T-cell (primary cell): ENCODE results near the gene RTP1. TPM values are rescaled to one million over a fixed set of nuclear protein-coding genes. Genes with fewer than 3 reads are reported as not detected.

Experiments used
- ATAC-seq, 4 experiments: fragments of 200-7000 bp in 3 of 4; fragments of 150-1000 bp in 1 of 4; cut with Tn5 transposase; replicated peaks in 1 of 4; 1 replicate in 3 of 4; 2 replicates in 1 of 4; pipeline ENCODE4 v1.10.0; 2021; ENCODE audit warnings: moderate library complexity in 3 of 4, mild to moderate bottlenecking in 2 of 4, moderate number of reproducible peaks in 1 of 4
- CTCF ChIA-PET, 2 donors: fragments of 300-600 bp; sonication (Branson Sonifier 250); formaldehyde crosslinking; loops; one replicate each; lab custom pipeline; 2022; ENCODE audit warnings: antibody characterized with exemption in 2 of 2; lab: Charles Lee
- POLR2A ChIA-PET, 2 donors: fragments of 300-600 bp; sonication (Branson Sonifier 250); formaldehyde crosslinking; loops; one replicate each; lab custom pipeline; 2022; ENCODE audit warnings: antibody characterized with exemption in 2 of 2; lab: Charles Lee
- DNase-seq, 35 experiments: peaks; one replicate each; pipeline versions ENCODE4 v3.0.0 to v3.0.0-alpha.2; 2013 to 2023
- H3K27ac ChIP-seq: one replicate; pipeline ENCODE4 v1.5.1; 2013; ENCODE audit warnings: low read length
- H3K27me3 ChIP-seq, 2 experiments: replicated peaks in 1 of 2; 1 replicate in 1 of 2; 2 replicates in 1 of 2; pipeline versions ENCODE4 v1.6.1 to v1.7.0; 2013; ENCODE audit warnings: low read length in 1 of 2, mixed read lengths in 1 of 2; ENCODE audit not compliant: control insufficient read depth in 2 of 2, insufficient read depth in 2 of 2; ENCODE audit errors: extremely low read depth in 1 of 2
- H3K36me3 ChIP-seq, 2 donors: 1 replicate in 1 of 2; 2 replicates in 1 of 2; pipeline versions ENCODE4 v1.6.1 to v1.7.0; 2013; ENCODE audit warnings: low read length in 1 of 2; ENCODE audit not compliant: control insufficient read depth in 2 of 2, insufficient read depth in 1 of 2; ENCODE audit errors: extremely low read depth in 1 of 2
- H3K4me1 ChIP-seq, 2 experiments: 1 replicate in 1 of 2; 2 replicates in 1 of 2; pipeline versions ENCODE4 v1.6.1 to v1.7.0; 2013; ENCODE audit warnings: low read length in 2 of 2, mixed read lengths in 1 of 2; ENCODE audit not compliant: insufficient read depth in 2 of 2, control insufficient read depth in 1 of 2; ENCODE audit errors: extremely low read depth in 1 of 2
- H3K4me3 ChIP-seq, 2 donors: 1 replicate in 1 of 2; 2 replicates in 1 of 2; pipeline versions ENCODE4 v1.5.1 to v1.7.0; 2013; ENCODE audit warnings: mild to moderate bottlenecking in 2 of 2, low read length in 1 of 2, moderate library complexity in 1 of 2; ENCODE audit not compliant: control insufficient read depth in 1 of 2; ENCODE audit errors: extremely low read depth in 1 of 2
- H3K9me3 ChIP-seq: 2 replicates; pipeline ENCODE4 v1.7.0; 2013
- H3K27ac Mint-ChIP-seq, 2 donors: one replicate each; pipeline ENCODE4 v1.8.0; 2020 to 2021; ENCODE audit warnings: mild to moderate bottlenecking in 2 of 2, mixed read lengths in 2 of 2
- H3K27me3 Mint-ChIP-seq, 2 donors: one replicate each; pipeline ENCODE4 v1.8.0; 2021 to 2022; ENCODE audit warnings: mixed read lengths in 2 of 2
- H3K36me3 Mint-ChIP-seq: one replicate; pipeline ENCODE4 v1.8.0; 2021; ENCODE audit warnings: mixed read lengths
- H3K4me1 Mint-ChIP-seq, 3 donors: one replicate each; pipeline ENCODE4 v1.8.0; 2020 to 2022; ENCODE audit warnings: mixed read lengths in 3 of 3, mild to moderate bottlenecking in 1 of 3
- H3K4me3 Mint-ChIP-seq, 3 donors: one replicate each; pipeline ENCODE4 v1.8.0; 2020 to 2022; ENCODE audit warnings: mild to moderate bottlenecking in 3 of 3, mixed read lengths in 3 of 3, moderate library complexity in 3 of 3
- H3K9me3 Mint-ChIP-seq, 3 donors: one replicate each; pipeline ENCODE4 v1.8.0; 2020 to 2022; ENCODE audit warnings: mixed read lengths in 3 of 3
- WGBS: methylation state at CpG from one replicate; pipeline ENCODE4 v1.1.5; 2013; ENCODE audit warnings: missing lambda C conversion rate; ENCODE audit not compliant: insufficient coverage; 5-methylcytosine and 5-hydroxymethylcytosine counted together
- total RNA-seq, 35 experiments: library from RNA in 6 of 35; stranded (reverse) in 6 of 35; fragments of 120-200 nt in 1 of 35; gene quantifications; one replicate each; pipeline versions ENCODE4 v1.2.1 to v1.2.4 and lab custom pipeline; 2013 to 2026

The RTP1 gene
- total RNA-seq, 5 donors from 2014 or later (not counting 1 experiment from before 2014, with no cell fraction given): not detected

GRCh38 chr3:187183210-187183862 lies 13.9 kb upstream of the RTP1 start:
- Mint-ChIP-seq H3K9me3 (peaks cover 0 to 6% (median 0%) of the 10 kb centered on the region in 3 donors), H3K27me3 (peaks cover 6 to 13% of the 10 kb centered on the region in 2 donors), H3K4me3 (no peak overlapping the region), H3K27ac (no peak overlapping the region), H3K36me3 (no peaks in the 10 kb centered on the region), H3K4me1 (peaks cover 0 to 3% (median 0%) of the 10 kb centered on the region in 3 donors)
- Histone ChIP-seq H3K27ac (no peak overlapping the region), H3K4me1 (no peaks in the 10 kb centered on the region), H3K36me3 (no peaks in the 10 kb centered on the region), H3K9me3 (no peaks in the 10 kb centered on the region), H3K27me3 (peaks cover 0 to 6% of the 10 kb centered on the region in 2 experiments), H3K4me3 (no peak overlapping the region)
- WGBS: 68% methylated on average over 3 of the region's 7 CpGs
- ChIA-PET POLR2A (interaction anchor here in 1 of 2 donors (0.7 kb wide), 1 partner anchor 1850 kb away, joined by 4 read pairs; no protein-coding TSS in a partner anchor), CTCF (no interaction called here)
- ATAC-seq (no peak), DNase-seq (no peak)

GRCh38 chr3:187183903-187184302 lies 13.4 kb upstream of the RTP1 start:
- ChIA-PET CTCF (no interaction called here), POLR2A (interaction anchor here in 1 of 2 donors (0.7 kb wide), 1 partner anchor 1849 kb away, joined by 4 read pairs; no protein-coding TSS in a partner anchor)
- peaks cover 7 to 13% of the 10 kb centered on the region in 2 donors for H3K27me3 Mint-ChIP-seq
- ATAC-seq (no peak), DNase-seq (no peak)
- H3K9me3 Mint-ChIP-seq: peaks cover 0 to 7% (median 0%) of the 10 kb centered on the region in 3 donors
- Histone ChIP-seq H3K27ac (no peak overlapping the region), H3K27me3 (peaks cover 0 to 6% of the 10 kb centered on the region in 2 experiments), H3K4me1 (no peaks in the 10 kb centered on the region), H3K4me3 (no peak overlapping the region), H3K36me3 (no peaks in the 10 kb centered on the region), H3K9me3 (no peaks in the 10 kb centered on the region)
- no peak overlapping the region for H3K4me3 Mint-ChIP-seq
- peaks cover 0 to 4% (median 0%) of the 10 kb centered on the region in 3 donors for H3K4me1 Mint-ChIP-seq
- no peak overlapping the region for H3K27ac Mint-ChIP-seq
- no peaks in the 10 kb centered on the region for H3K36me3 Mint-ChIP-seq
- WGBS: 92% methylated on average over 4 of the region's 6 CpGs

- Mint-ChIP-seq H3K27me3 (peaks cover 14 to 19% of the 10 kb centered on the region in 2 donors), H3K4me3 (no peak overlapping the region), H3K36me3 (no peaks in the 10 kb centered on the region), H3K27ac (no peak overlapping the region), H3K4me1 (peaks cover 0 to 5% (median 0%) of the 10 kb centered on the region in 3 donors), H3K9me3 (peaks cover 0 to 7% (median 0%) of the 10 kb centered on the region in 3 donors)
- 89% methylated on average over 4 of the region's 4 CpGs for WGBS
- Histone ChIP-seq H3K27me3 (peaks cover 0 to 3% of the 10 kb centered on the region in 2 experiments), H3K9me3 (no peaks in the 10 kb centered on the region), H3K4me1 (no peaks in the 10 kb centered on the region), H3K36me3 (no peaks in the 10 kb centered on the region), H3K4me3 (no peak overlapping the region), H3K27ac (no peak overlapping the region)
- ChIA-PET POLR2A (no interaction called here), CTCF (no interaction called here)
- ATAC-seq: no peak
- no peak for DNase-seq
These were observed 11.5 kb upstream of the RTP1 start for GRCh38 chr3:187185759-187186158.

- peaks cover 18 to 25% of the 10 kb centered on the region in 2 donors for H3K27me3 Mint-ChIP-seq
- H3K27ac Mint-ChIP-seq: no peak overlapping the region
- Histone ChIP-seq H3K4me1 (no peaks in the 10 kb centered on the region), H3K9me3 (no peaks in the 10 kb centered on the region), H3K27ac (no peak overlapping the region), H3K4me3 (no peak overlapping the region), H3K36me3 (no peaks in the 10 kb centered on the region), H3K27me3 (peaks cover 0 to 3% of the 10 kb centered on the region in 2 experiments)
- H3K4me3 Mint-ChIP-seq: no peak overlapping the region
- ChIA-PET POLR2A (interaction anchor here in 1 of 2 donors (0.5 kb wide), 1 partner anchor 100 kb away, joined by 3 read pairs; no protein-coding TSS in a partner anchor), CTCF (no interaction called here)
- no peak for ATAC-seq
- H3K9me3 Mint-ChIP-seq: peaks cover 0 to 7% (median 0%) of the 10 kb centered on the region in 3 donors
- no peak for DNase-seq
- no peaks in the 10 kb centered on the region for H3K36me3 Mint-ChIP-seq
- WGBS: no CpG with 5 or more reads among the region's 2 CpGs
- peaks cover 0 to 5% (median 0%) of the 10 kb centered on the region in 3 donors for H3K4me1 Mint-ChIP-seq
These were observed 10.9 kb upstream of the RTP1 start for GRCh38 chr3:187186375-187186774.

GRCh38 chr3:187186801-187187421 lies 10.4 kb upstream of the RTP1 start:
- H3K27me3 ChIP-seq: peaks cover 0 to 3% of the 10 kb centered on the region in 2 experiments
- Mint-ChIP-seq H3K4me1 (peaks cover 0 to 5% (median 0%) of the 10 kb centered on the region in 3 donors), H3K36me3 (no peaks in the 10 kb centered on the region), H3K9me3 (peaks cover 0 to 7% (median 0%) of the 10 kb centered on the region in 3 donors), H3K27ac (no peak overlapping the region), H3K27me3 (peaks cover 20 to 29% of the 10 kb centered on the region in 2 donors), H3K4me3 (no peak overlapping the region)
- H3K4me1 ChIP-seq: no peaks in the 10 kb centered on the region
- no peak overlapping the region for H3K27ac ChIP-seq
- no peaks in the 10 kb centered on the region for H3K36me3 ChIP-seq
- POLR2A ChIA-PET: interaction anchor here in 1 of 2 donors (0.5 kb wide), 1 partner anchor 101 kb away, joined by 3 read pairs; no protein-coding TSS in a partner anchor
- DNase-seq (no peak), ATAC-seq (no peak)
- 89% methylated on average over 3 of the region's 5 CpGs for WGBS
- no peaks in the 10 kb centered on the region for H3K9me3 ChIP-seq
- CTCF ChIA-PET: interaction anchor here in 1 of 2 donors (0.6 kb wide), 1 partner anchor 735 kb away, joined by 4 read pairs; no protein-coding TSS in a partner anchor
- H3K4me3 ChIP-seq: no peak overlapping the region

GRCh38 chr3:187188931-187189330 lies 8.4 kb upstream of the RTP1 start:
- Histone ChIP-seq H3K4me3 (no peak overlapping the region), H3K27me3 (peaks cover 0 to 3% of the 10 kb centered on the region in 2 experiments), H3K4me1 (no peaks in the 10 kb centered on the region), H3K9me3 (no peaks in the 10 kb centered on the region), H3K27ac (no peak overlapping the region), H3K36me3 (no peaks in the 10 kb centered on the region)
- ATAC-seq (no peak), DNase-seq (no peak)
- Mint-ChIP-seq H3K4me1 (peaks cover 0 to 2% (median 0%) of the 10 kb centered on the region in 3 donors), H3K27me3 (peaks cover 21 to 31% of the 10 kb centered on the region in 2 donors), H3K4me3 (no peak overlapping the region), H3K9me3 (peaks cover 0 to 7% (median 0%) of the 10 kb centered on the region in 3 donors), H3K36me3 (no peaks in the 10 kb centered on the region), H3K27ac (no peak overlapping the region)
- POLR2A ChIA-PET: interaction anchor here in 1 of 2 donors (0.5 to 0.8 kb wide), 3 partner anchors 12 to 101 kb away, joined by 3 to 6 read pairs (median 4); no protein-coding TSS in a partner anchor
- CTCF ChIA-PET: interaction anchor here in 1 of 2 donors (0.7 kb wide), 2 partner anchors 158 to 1971 kb away, joined by 3 read pairs; no protein-coding TSS in a partner anchor
- no CpG with 5 or more reads among the region's 2 CpGs for WGBS
